PC-9 (cell line): ENCODE measurements around the gene FBRSL1. TPM values are rescaled to one million over a fixed set of nuclear protein-coding genes. Genes with fewer than 3 reads are reported as not detected.

ENCODE experiments used
- BruUV-seq: library from RNA; stranded (reverse); fragments of 400-500 nt; replicated peaks from 2 replicates; lab custom pipeline; 2021; lab: Mats Ljungman, UMichigan
- CTCF ChIA-PET: fragments of 300-600 bp; sonication (Branson Sonifier 250); formaldehyde crosslinking; loops from one replicate; lab custom pipeline; 2022; ENCODE audit warnings: antibody characterized with exemption; lab: Charles Lee
- POLR2A ChIA-PET: fragments of 300-600 bp; sonication (Branson Sonifier 250); formaldehyde crosslinking; loops from one replicate; lab custom pipeline; 2022; ENCODE audit warnings: antibody characterized with exemption; ENCODE audit not compliant: unreplicated experiment; lab: Charles Lee
- DNase-seq, 2 experiments: peaks; one replicate each; pipeline versions ENCODE4 v3.0.0 to v3.0.0-alpha.2; 2015 to 2022; ENCODE audit warnings: mixed read lengths in 1 of 2
- H2AFZ ChIP-seq: fragments of 200-600 bp; sonication (generic); 2 replicates; pipeline ENCODE4 v1.8.1; 2017; ENCODE audit warnings: antibody characterized with exemption
- H3F3A ChIP-seq: fragments of 200-600 bp; sonication (generic); 2 replicates; pipeline ENCODE4 v1.8.1; 2017; ENCODE audit warnings: antibody characterized with exemption, mild to moderate bottlenecking, low read depth; ENCODE audit not compliant: insufficient read depth
- H3K27ac ChIP-seq: fragments of 200-600 bp; sonication (generic); 2 replicates; pipeline ENCODE4 v1.6.1; 2016; ENCODE audit warnings: mixed run types
- H3K27me3 ChIP-seq: fragments of 200-600 bp; sonication (generic); 2 replicates; pipeline ENCODE4 v1.6.1; 2016; ENCODE audit warnings: low read depth, mixed run types; ENCODE audit not compliant: insufficient read depth
- H3K36me3 ChIP-seq: fragments of 200-600 bp; sonication (generic); 2 replicates; pipeline ENCODE4 v1.6.1; 2016; ENCODE audit warnings: low read depth, mixed run types
- H3K4me1 ChIP-seq: fragments of 200-600 bp; sonication (generic); replicated peaks from 2 replicates; pipeline ENCODE4 v1.6.1; 2016; ENCODE audit warnings: mixed run types; ENCODE audit not compliant: insufficient read depth
- H3K4me2 ChIP-seq: fragments of 200-600 bp; sonication (generic); 2 replicates; pipeline ENCODE4 v1.6.1; 2017; ENCODE audit warnings: mixed run types
- H3K4me3 ChIP-seq: fragments of 200-600 bp; sonication (generic); 2 replicates; pipeline ENCODE4 v1.6.1; 2016; ENCODE audit warnings: mixed run types
- H3K79me2 ChIP-seq: fragments of 200-600 bp; sonication (generic); 2 replicates; pipeline ENCODE4 v1.6.1; 2017; ENCODE audit warnings: low read depth, mixed run types
- H3K9me2 ChIP-seq: fragments of 200-600 bp; sonication (generic); 2 replicates; pipeline ENCODE4 v1.8.1; 2017; ENCODE audit warnings: mild to moderate bottlenecking; ENCODE audit not compliant: insufficient read depth
- H3K9me3 ChIP-seq: fragments of 200-600 bp; sonication (generic); 2 replicates; pipeline ENCODE4 v1.8.1; 2016; ENCODE audit warnings: low read depth; ENCODE audit not compliant: insufficient read depth
- H4K20me1 ChIP-seq: fragments of 200-600 bp; sonication (generic); 2 replicates; pipeline ENCODE4 v1.8.1; 2017; ENCODE audit not compliant: insufficient read depth
- EZH2 ChIP-seq: fragments of 200-600 bp; sonication (generic); IDR thresholded peaks from 2 replicates; pipeline ENCODE4 v1.8.0; 2017; ENCODE audit warnings: antibody characterized with exemption, low read depth
- intact Hi-C: fragments of 100-400 bp; cut with micrococcal nuclease; formaldehyde crosslinking; loops from one replicate; pipeline ENCODE4 v1.10.0; 2022; ENCODE audit not compliant: unreplicated experiment
- total RNA-seq: library from RNA; stranded (reverse); gene quantifications from 2 replicates; pipeline ENCODE4 v1.2.3, GENCODE V29; 2021
- TF ChIP-seq, protein P1 (sequence below): fragments of 200-600 bp; sonication (generic); conservative IDR thresholded peaks from 2 replicates; pipeline ENCODE4 v1.6.1; 2017; ENCODE audit warnings: mixed run types, antibody characterized with exemption, mild to moderate bottlenecking, moderate library complexity

Gene FBRSL1
- total RNA-seq, 1 experiment from 2014 or later: 59.5 TPM

DNA sequence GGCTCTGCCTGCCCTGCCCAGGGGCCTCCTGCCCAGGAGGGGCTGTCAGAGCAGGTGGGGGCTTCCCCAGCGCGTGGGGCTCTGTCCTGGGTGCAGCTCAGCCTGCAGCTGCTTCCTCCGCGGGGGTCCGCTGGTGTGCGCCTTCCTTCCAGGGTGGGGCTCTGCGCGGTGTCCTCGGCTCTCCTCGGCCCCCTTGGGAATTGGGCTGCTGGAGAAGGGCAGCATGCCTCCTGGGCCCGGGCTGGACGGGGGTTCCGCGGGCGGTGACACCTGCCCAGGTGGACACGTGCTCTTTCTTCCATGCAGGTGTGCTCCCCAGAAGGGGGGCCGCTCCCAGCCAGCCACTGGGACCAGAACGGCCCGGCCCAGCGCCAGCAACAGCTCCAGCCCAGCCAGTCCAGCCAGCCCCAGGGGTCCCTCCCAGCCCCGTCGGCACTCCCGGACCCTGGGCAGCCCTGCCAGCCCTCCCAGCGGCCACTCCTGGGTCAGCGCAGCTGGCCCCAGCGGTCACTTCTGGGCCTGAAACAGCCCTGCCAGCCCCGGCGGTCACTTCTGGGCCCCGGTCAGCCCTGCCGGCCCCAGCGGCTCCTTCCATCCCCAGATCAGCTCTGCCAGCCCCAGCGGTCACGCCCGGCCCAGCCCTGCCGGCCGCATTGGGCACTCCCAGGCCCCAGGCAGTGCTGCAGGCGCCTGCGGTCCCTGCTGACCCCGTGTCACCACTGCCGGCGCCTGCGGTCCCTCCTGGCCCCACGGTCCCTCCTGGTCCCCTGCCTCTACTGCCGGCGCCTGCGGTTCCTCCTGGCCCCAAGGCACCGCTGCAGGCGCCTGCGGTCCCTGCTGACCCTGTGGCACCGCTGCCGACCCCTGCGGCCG is 19.1 kb downstream of the FBRSL1 start:
- intact Hi-C loops: no loop called here
- no peaks in the 10 kb centered on the region for H3K9me3 ChIP-seq
- H3K4me3 ChIP-seq: no peak overlapping the region
- no peak overlapping the region for H3K27ac ChIP-seq
- H3K4me1 ChIP-seq: no peaks in the 10 kb centered on the region
- DNase-seq: no peak
- ChIA-PET CTCF (no interaction called here), POLR2A (no interaction called here)
- peaks cover 56% of the 10 kb centered on the region for H4K20me1 ChIP-seq
- no peak overlapping the region for H2AFZ ChIP-seq
- no peaks in the 10 kb centered on the region for H3F3A ChIP-seq
- no peaks in the 10 kb centered on the region for H3K27me3 ChIP-seq
- no peaks in the 10 kb centered on the region for H3K36me3 ChIP-seq
- H3K4me2 ChIP-seq: no peak overlapping the region
- H3K9me2 ChIP-seq: no peaks in the 10 kb centered on the region
- peaks cover 13% of the 10 kb centered on the region; the same call in 1 of the 2 replicates for H3K79me2 ChIP-seq
- no TSS peak for BruUV-seq
- no peak for TF ChIP-seq EZH2
- TF ChIP-seq, protein P1, sequence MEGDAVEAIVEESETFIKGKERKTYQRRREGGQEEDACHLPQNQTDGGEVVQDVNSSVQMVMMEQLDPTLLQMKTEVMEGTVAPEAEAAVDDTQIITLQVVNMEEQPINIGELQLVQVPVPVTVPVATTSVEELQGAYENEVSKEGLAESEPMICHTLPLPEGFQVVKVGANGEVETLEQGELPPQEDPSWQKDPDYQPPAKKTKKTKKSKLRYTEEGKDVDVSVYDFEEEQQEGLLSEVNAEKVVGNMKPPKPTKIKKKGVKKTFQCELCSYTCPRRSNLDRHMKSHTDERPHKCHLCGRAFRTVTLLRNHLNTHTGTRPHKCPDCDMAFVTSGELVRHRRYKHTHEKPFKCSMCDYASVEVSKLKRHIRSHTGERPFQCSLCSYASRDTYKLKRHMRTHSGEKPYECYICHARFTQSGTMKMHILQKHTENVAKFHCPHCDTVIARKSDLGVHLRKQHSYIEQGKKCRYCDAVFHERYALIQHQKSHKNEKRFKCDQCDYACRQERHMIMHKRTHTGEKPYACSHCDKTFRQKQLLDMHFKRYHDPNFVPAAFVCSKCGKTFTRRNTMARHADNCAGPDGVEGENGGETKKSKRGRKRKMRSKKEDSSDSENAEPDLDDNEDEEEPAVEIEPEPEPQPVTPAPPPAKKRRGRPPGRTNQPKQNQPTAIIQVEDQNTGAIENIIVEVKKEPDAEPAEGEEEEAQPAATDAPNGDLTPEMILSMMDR: no peak

DNA sequence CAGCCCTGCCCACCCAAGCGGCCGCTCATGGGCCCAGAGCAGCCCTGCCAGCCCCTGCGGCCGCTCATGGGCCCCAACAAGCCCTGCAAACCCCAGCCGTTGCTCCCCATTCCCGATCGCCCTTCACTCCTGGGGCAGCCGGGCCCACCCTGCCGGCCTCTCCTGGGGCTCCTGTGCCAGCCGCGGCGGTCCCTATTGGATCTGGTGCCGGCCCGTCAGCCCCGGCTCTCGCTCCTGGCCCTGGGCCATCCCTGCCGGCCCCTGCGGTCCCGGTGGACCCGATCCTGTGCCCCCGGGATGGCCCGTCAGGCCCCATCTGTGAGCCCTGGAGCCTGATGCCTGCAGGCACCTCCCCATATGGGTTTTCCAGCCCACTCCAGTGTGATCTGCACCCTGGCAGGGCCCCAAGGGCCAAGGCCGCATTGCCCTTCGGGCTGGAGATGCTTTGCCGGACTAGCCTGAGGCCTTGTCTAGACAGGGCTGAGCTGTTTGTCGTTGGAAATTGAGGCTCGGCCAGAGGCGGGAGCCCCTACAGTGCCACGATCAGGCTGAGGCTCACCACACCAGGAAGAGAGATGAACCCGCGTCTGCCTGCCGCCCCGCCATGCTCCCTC is 20.3 kb downstream of the FBRSL1 start:
- intact Hi-C loops: no loop called here
- ChIA-PET POLR2A (no interaction called here), CTCF (no interaction called here)
- no peaks in the 10 kb centered on the region for H3K36me3 ChIP-seq
- no peaks in the 10 kb centered on the region for H3K4me1 ChIP-seq
- H3F3A ChIP-seq: no peaks in the 10 kb centered on the region
- H4K20me1 ChIP-seq: peaks cover 50% of the 10 kb centered on the region
- no peak overlapping the region for H3K4me2 ChIP-seq
- no peak overlapping the region for H3K4me3 ChIP-seq
- no peak for DNase-seq
- H3K9me3 ChIP-seq: no peaks in the 10 kb centered on the region
- BruUV-seq: no TSS peak
- H2AFZ ChIP-seq: no peak overlapping the region
- H3K27ac ChIP-seq: no peak overlapping the region
- TF ChIP-seq EZH2: no peak
- TF ChIP-seq, protein P1: no peak
- H3K9me2 ChIP-seq: no peaks in the 10 kb centered on the region
- H3K27me3 ChIP-seq: no peaks in the 10 kb centered on the region
- H3K79me2 ChIP-seq: 0 out of 2 replicates have a peak, but pooled peaks cover 3% of the 10 kb centered on the region

DNA sequence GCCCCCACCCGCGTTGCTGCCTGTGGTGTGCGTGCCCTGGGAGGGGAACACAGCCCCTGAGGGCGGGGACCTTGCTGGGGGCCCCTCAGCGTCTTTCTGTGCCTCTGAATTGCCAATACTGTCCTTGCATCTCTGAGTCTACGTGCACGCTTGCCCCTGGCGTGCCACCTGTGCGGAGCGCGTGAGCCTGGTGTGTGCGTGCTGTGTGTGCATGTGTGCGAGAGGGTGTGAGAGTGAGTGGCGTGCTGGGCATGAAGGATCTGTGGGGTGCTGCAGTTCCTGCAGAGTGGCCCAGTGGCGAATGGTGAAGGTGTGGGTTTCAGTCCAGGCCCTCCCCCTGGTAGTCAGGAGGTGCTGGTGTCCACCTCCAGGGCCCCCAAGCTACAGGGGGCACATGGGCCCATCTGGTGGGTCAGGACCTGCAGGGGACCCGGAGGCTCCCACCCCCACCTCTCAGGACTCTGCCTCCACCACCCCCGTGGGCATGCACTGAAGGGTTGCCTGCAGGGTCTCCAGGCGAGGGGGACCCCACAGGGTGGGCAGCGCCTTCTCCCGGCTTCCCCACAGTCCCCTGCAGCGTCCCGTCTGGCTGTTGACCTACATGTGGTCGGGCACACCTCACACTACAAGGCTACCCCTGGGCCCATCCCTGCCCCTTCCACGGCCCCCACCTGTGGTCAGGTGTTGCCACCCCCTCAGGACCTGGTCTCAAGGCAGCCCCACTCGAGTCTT is 21.0 kb downstream of the FBRSL1 start:
- intact Hi-C loops: no loop called here
- TF ChIP-seq, protein P1: no peak
- no peak for TF ChIP-seq EZH2
- Histone ChIP-seq H3K4me1 (no peaks in the 10 kb centered on the region), H3K27me3 (no peaks in the 10 kb centered on the region), H3F3A (no peaks in the 10 kb centered on the region), H3K9me3 (no peaks in the 10 kb centered on the region), H3K36me3 (no peaks in the 10 kb centered on the region), H3K27ac (no peak overlapping the region), H3K79me2 (0 out of 2 replicates have a peak, but pooled peaks cover 3% of the 10 kb centered on the region), H4K20me1 (peaks cover 43% of the 10 kb centered on the region), H3K4me2 (no peak overlapping the region), H3K9me2 (no peaks in the 10 kb centered on the region), H3K4me3 (no peak overlapping the region), H2AFZ (no peak overlapping the region)
- ChIA-PET POLR2A (no interaction called here), CTCF (no interaction called here)
- BruUV-seq: no TSS peak
- DNase-seq: no peak
